ENCODE data around the gene RGR.
"Not testable (repeated sequence)": the region's sequence is repeated elsewhere in the genome, so short reads cannot be mapped to it uniquely, and the experiment has no call there.

RGR gene

DNA sequence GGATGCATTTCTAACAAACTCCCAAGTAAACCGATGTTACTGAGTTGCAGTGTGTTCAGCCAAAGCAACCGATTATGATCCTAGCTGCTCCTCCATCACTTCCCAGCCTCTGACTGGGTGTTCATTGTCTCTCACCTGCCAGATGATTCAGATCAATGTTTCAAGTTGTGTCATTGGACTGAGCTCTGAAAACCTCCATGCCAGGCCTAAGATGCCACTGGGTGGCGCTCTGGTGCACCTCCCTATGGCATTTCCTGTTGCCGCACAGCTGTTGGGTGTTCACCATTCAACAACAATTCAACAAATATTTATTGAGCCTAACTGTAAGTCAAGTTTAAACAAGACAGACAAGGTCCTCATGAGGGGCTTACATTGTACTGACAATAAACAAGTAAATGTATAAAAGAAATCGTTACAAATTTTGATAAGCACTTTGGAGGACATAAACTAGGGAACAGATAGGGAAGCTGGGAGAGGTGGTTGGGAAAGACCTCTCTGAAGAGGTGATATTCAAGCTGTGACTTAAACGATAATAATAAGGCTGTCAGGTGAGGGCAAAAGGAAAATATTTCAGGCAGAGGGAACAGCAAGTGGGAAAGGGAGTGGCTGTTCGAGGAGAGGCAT lies 22.8 kb downstream of the RGR start:
- Histone ChIP-seq H3K4me3 (ENCODE audit: low read length) (no peak overlapping the region), H3K9ac (ENCODE audit: low read length) (no peak overlapping the region), H3K4me1 (ENCODE audit: control insufficient read depth, insufficient read depth, low read length) (no peaks in the 10 kb centered on the region), H3K36me3 (ENCODE audit: control insufficient read depth, insufficient read depth, low read length) (no peaks in the 10 kb centered on the region), H3K27ac (ENCODE audit: low read depth, low read length) (no peak overlapping the region), H3K27me3 (ENCODE audit: control insufficient read depth, insufficient read depth, low read length) (no peaks in the 10 kb centered on the region)

DNA sequence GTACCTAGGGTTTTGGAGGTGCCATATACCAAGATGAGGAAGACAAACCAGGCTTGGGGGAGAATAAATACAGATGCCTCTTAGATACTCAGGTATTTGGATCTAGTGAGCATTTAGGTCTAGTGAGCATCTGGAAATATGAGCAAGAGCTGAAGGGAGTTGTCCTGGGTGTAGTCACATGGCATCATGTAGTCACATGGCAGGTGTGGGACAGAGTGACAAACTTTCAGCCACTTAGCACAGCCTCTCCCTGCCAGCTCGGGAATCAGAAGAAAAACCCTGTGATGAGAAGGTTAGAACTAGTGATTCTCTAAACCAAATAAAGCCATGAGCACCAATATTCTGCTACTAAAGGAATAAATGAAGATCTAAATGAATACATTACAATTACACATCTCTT lies 24.3 kb downstream of the RGR start:
- no peak overlapping the region for H3K27ac ChIP-seq (ENCODE audit: low read depth, low read length)
- no peak overlapping the region for H3K4me3 ChIP-seq (ENCODE audit: low read length)
- no peak overlapping the region for H3K9ac ChIP-seq (ENCODE audit: low read length)
- no peaks in the 10 kb centered on the region for H3K27me3 ChIP-seq (ENCODE audit: control insufficient read depth, insufficient read depth, low read length)
- no peaks in the 10 kb centered on the region for H3K4me1 ChIP-seq (ENCODE audit: control insufficient read depth, insufficient read depth, low read length)
- H3K36me3 ChIP-seq (ENCODE audit: control insufficient read depth, insufficient read depth, low read length) = no peaks in the 10 kb centered on the region

DNA sequence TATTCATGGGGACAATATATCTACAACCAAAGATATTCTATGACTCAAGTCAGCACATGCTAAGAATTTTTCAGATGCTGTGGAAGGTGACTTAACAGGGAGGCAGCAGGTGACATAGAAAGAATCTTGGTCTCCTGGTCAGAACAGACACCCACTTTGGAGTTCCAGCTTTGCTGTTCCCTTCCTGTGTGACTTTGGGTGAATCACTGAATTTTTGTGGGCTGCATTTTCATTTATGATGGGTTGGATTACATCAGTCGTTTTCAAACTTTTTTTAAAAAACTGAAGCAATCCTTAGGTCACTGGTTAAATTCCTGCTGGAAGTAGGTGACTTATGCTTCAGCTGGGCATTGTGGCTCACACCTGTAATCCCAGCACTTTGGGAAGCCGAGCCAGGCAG lies 24.9 kb downstream of the RGR start:
- H3K4me1 ChIP-seq (ENCODE audit: control insufficient read depth, insufficient read depth, low read length) = no peaks in the 10 kb centered on the region
- H3K27ac ChIP-seq (ENCODE audit: low read depth, low read length) = no peak overlapping the region
- no peak overlapping the region for H3K9ac ChIP-seq (ENCODE audit: low read length)
- H3K36me3 ChIP-seq (ENCODE audit: control insufficient read depth, insufficient read depth, low read length) = no peaks in the 10 kb centered on the region
- no peaks in the 10 kb centered on the region for H3K27me3 ChIP-seq (ENCODE audit: control insufficient read depth, insufficient read depth, low read length)
- no peak overlapping the region for H3K4me3 ChIP-seq (ENCODE audit: low read length)

DNA sequence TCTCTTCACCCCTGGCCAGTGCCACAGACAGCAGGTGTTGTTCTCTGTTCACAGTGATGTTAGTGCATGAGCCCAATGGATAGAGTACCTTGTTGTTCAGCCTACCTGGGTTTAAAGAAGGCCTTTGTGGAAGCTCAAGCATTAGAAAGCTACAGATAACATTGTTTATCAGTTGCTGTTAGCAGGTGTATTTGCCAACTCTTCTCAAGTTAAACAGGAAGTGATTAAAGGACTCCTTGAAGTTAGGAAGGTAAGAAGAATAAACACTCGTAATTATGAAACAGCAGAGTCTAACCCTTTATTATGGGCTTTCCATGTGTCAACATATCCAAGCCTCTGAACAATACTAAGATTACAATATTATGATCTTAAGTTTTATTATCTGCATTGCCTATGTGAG lies 25.9 kb downstream of the RGR start:
- no peak overlapping the region for H3K4me3 ChIP-seq (ENCODE audit: low read length)
- no peak overlapping the region for H3K27ac ChIP-seq (ENCODE audit: low read depth, low read length)
- no peaks in the 10 kb centered on the region for H3K36me3 ChIP-seq (ENCODE audit: control insufficient read depth, insufficient read depth, low read length)
- no peaks in the 10 kb centered on the region for H3K4me1 ChIP-seq (ENCODE audit: control insufficient read depth, insufficient read depth, low read length)
- H3K9ac ChIP-seq (ENCODE audit: low read length) = no peak overlapping the region
- no peaks in the 10 kb centered on the region for H3K27me3 ChIP-seq (ENCODE audit: control insufficient read depth, insufficient read depth, low read length)

DNA sequence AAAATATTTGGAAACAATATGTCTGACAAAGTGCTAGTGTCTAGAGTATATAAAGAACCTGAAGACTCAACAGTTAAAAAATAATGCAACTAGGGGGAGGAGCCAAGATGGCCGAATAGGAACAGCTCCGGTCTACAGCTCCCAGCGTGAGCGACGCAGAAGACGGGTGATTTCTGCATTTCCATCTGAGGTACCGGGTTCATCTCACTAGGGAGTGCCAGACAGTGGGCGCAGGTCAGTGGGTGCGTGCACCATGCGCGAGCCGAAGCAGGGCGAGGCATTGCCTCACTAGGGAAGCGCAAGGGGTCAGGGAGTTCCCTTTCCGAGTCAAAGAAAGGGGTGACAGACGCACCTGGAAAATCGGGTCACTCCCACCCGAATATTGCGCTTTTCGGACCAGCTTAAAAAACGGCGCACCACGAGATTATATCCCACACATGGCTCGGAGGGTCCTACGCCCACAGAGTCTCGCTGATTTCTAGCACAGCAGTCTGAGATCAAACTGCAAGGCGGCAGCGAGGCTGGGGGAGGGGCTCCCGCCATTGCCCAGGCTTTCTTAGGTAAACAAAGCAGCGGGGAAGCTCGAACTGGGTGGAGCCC lies 35.1 kb downstream of the RGR start:
- not testable (repeated sequence) for H3K4me1 ChIP-seq (ENCODE audit: control insufficient read depth, insufficient read depth, low read length); H3K9ac ChIP-seq (ENCODE audit: low read length)

DNA sequence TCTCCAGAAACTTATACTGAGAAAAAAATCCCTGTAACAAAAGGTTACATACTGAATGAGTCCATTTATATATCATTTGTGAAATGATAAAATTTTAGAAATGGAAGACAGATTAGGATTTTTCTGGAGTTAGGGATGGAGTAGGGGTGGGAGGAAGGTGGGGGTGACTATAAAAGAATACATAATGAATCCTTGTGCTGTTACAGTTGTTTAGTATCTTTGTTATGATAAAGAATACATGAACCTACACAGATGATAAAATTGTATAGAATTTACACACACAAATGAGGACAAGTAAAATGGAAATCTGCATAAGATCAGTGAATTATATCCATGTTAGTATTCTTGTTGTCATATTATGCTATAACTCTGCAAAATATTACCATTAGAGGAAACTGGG lies 41.8 kb downstream of the RGR start:
- Histone ChIP-seq H3K36me3 (ENCODE audit: control insufficient read depth, insufficient read depth, low read length) (no peaks in the 10 kb centered on the region), H3K9ac (ENCODE audit: low read length) (no peak overlapping the region), H3K4me1 (ENCODE audit: control insufficient read depth, insufficient read depth, low read length) (no peaks in the 10 kb centered on the region), H3K27ac (ENCODE audit: low read depth, low read length) (no peak overlapping the region), H3K27me3 (ENCODE audit: control insufficient read depth, insufficient read depth, low read length) (no peaks in the 10 kb centered on the region), H3K4me3 (ENCODE audit: low read length) (no peak overlapping the region)

More for the DNA sequence above, 35.1 kb downstream of the RGR start:
- not testable (repeated sequence) for H3K27ac ChIP-seq (ENCODE audit: low read depth, low read length); H3K27me3 ChIP-seq (ENCODE audit: control insufficient read depth, insufficient read depth, low read length); H3K4me3 ChIP-seq (ENCODE audit: low read length); H3K36me3 ChIP-seq (ENCODE audit: control insufficient read depth, insufficient read depth, low read length)

DNA sequence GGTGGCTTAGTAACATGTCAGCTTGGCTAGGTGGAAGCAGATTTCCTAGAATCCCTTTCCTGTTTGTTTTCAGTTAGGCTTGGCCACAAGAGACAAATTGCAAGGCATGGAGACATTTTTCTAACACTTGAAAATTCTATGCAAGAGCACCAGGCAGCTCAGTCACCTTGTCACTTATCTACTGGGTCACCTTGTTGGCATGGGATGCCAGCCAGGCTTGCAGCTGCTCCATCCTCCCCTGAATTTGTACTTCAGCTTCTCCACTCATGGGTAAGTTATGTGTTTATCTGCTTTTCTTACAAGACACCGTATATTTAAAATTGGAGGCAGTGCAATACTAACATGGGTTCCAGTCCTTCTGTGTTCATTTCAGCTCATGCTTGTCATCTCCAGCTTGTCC lies 43.3 kb downstream of the RGR start:
- no peaks in the 10 kb centered on the region for H3K4me1 ChIP-seq (ENCODE audit: control insufficient read depth, insufficient read depth, low read length)
- H3K4me3 ChIP-seq (ENCODE audit: low read length) = no peak overlapping the region
- H3K27me3 ChIP-seq (ENCODE audit: control insufficient read depth, insufficient read depth, low read length) = no peaks in the 10 kb centered on the region
- no peak overlapping the region for H3K9ac ChIP-seq (ENCODE audit: low read length)
- H3K27ac ChIP-seq (ENCODE audit: low read depth, low read length) = no peak overlapping the region
- no peaks in the 10 kb centered on the region for H3K36me3 ChIP-seq (ENCODE audit: control insufficient read depth, insufficient read depth, low read length)

DNA sequence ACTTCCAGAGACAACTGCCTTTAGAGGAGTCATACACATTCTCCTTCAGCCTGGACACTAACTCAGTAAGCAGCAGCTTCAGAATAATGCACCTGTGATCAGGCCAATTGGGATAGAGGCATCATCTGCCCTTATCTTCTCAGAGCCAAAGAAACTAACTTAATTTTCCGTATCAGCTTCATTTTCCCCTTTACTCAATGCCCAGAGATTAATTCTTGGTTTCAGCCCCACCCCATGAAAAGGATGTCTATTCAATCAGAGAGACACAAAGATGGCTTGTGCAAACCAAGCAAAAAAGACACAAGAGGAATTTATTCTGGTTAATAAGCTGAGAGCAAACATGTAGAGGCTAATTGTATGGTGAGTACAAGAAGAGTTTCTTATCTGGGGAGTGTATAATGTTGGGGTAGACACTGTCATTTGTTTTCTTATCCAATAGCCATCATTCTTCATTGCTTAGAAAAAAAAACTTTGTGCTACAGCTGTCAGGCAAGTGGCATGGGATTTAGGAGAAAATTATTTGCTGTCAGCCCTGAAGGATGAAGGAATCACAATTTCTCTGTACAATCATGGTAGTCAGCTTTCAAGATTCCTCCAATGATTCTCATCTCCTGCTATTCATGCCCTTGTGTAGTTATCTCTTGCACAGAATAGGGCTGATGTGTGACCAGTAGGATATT lies 44.8 kb downstream of the RGR start:
- no peaks in the 10 kb centered on the region for H3K36me3 ChIP-seq (ENCODE audit: control insufficient read depth, insufficient read depth, low read length)
- H3K9ac ChIP-seq (ENCODE audit: low read length) = no peak overlapping the region
- H3K27me3 ChIP-seq (ENCODE audit: control insufficient read depth, insufficient read depth, low read length) = no peaks in the 10 kb centered on the region
- no peak overlapping the region for H3K4me3 ChIP-seq (ENCODE audit: low read length)
- H3K27ac ChIP-seq (ENCODE audit: low read depth, low read length) = no peak overlapping the region
- H3K4me1 ChIP-seq (ENCODE audit: control insufficient read depth, insufficient read depth, low read length) = no peaks in the 10 kb centered on the region

DNA sequence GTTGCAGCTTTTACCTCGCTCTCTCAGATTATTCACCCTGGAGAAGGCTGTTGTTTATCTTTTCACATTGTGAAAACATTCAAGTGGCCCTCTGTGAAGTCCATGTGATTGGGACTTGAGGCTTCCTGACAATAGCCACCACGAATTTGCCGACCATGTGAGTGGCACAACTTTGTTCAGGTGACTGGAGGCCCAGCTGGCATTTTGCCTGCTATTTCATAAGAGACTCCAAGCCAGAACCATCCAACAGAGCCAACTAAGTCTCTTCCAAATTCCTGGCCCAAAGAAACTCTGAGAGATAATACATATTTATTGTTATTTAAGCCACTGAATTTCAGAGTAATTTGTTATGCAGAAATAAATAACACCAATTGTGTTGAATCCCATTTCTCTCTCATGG lies 45.4 kb downstream of the RGR start:
- Histone ChIP-seq H3K4me3 (ENCODE audit: low read length) (no peak overlapping the region), H3K27me3 (ENCODE audit: control insufficient read depth, insufficient read depth, low read length) (no peaks in the 10 kb centered on the region), H3K36me3 (ENCODE audit: control insufficient read depth, insufficient read depth, low read length) (no peaks in the 10 kb centered on the region), H3K4me1 (ENCODE audit: control insufficient read depth, insufficient read depth, low read length) (no peaks in the 10 kb centered on the region), H3K27ac (ENCODE audit: low read depth, low read length) (no peak overlapping the region), H3K9ac (ENCODE audit: low read length) (no peak overlapping the region)

DNA sequence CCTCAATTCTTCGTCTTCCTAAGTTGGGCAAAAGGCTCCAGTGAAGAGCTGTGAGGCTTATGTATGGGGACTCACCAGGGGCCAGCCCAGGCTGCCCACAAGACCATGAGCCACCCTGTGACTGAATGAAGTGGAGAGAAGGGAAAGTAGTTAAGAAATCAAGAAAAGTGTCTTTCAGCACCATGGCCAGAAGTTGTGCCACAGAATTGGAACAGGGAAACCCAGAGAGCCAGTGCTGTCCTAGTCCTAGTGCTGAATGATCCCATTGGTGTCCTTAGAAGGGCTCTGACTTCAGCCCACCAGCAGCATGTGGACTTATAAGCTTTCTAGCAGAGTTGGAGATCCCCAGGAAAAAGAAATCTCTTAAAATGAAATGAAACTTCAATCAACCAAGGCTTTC lies 46.5 kb downstream of the RGR start:
- no peak overlapping the region for H3K27ac ChIP-seq (ENCODE audit: low read depth, low read length)
- no peak overlapping the region for H3K9ac ChIP-seq (ENCODE audit: low read length)
- H3K4me1 ChIP-seq (ENCODE audit: control insufficient read depth, insufficient read depth, low read length) = no peaks in the 10 kb centered on the region
- no peaks in the 10 kb centered on the region for H3K36me3 ChIP-seq (ENCODE audit: control insufficient read depth, insufficient read depth, low read length)
- no peaks in the 10 kb centered on the region for H3K27me3 ChIP-seq (ENCODE audit: control insufficient read depth, insufficient read depth, low read length)
- H3K4me3 ChIP-seq (ENCODE audit: low read length) = no peak overlapping the region

DNA sequence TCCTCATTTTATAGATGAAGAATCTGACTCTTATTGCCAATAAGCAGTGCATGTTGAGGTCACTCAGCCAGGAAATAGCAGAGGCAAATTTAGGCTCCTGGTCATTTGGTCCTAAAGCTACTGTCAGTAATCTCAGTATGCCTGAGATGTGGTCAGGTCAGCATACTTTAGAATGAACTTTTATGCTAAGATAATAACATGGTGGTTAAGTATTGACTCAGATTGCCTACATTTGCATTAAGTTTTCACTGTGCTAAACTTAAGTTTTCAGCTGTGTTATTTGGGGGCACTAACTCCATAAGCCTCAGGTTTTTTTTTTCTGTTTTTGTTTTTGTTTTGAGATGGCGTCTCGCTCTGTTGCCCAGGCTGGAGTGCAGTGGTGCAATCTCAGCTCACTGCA lies 47.6 kb downstream of the RGR start:
- H3K9ac ChIP-seq (ENCODE audit: low read length) = no peak overlapping the region
- no peak overlapping the region for H3K27ac ChIP-seq (ENCODE audit: low read depth, low read length)
- H3K4me3 ChIP-seq (ENCODE audit: low read length) = no peak overlapping the region
- no peaks in the 10 kb centered on the region for H3K36me3 ChIP-seq (ENCODE audit: control insufficient read depth, insufficient read depth, low read length)
- H3K4me1 ChIP-seq (ENCODE audit: control insufficient read depth, insufficient read depth, low read length) = no peaks in the 10 kb centered on the region
- no peaks in the 10 kb centered on the region for H3K27me3 ChIP-seq (ENCODE audit: control insufficient read depth, insufficient read depth, low read length)

DNA sequence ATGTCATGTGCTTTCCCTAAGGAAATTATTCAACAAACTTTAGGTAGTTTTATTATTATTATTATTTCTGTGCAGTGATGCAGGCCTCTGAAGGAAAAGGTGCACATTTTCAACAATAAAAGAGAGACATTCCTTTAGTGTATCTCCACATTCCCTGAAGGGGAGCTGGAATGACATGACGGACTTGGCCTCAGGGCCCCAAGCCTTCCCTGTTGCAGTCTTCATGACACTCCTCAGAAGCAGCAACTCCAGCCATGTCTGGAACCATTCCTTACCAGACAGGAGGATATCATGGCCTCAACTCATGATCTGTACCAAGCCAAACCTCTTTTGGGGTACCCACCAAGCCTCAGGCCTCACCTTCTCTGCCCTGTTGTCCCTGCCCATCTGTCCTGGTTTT lies 48.3 kb downstream of the RGR start:
- no peak overlapping the region for H3K4me3 ChIP-seq (ENCODE audit: low read length)
- no peak overlapping the region for H3K9ac ChIP-seq (ENCODE audit: low read length)
- H3K36me3 ChIP-seq (ENCODE audit: control insufficient read depth, insufficient read depth, low read length) = no peaks in the 10 kb centered on the region
- H3K27me3 ChIP-seq (ENCODE audit: control insufficient read depth, insufficient read depth, low read length) = no peaks in the 10 kb centered on the region
- no peaks in the 10 kb centered on the region for H3K4me1 ChIP-seq (ENCODE audit: control insufficient read depth, insufficient read depth, low read length)
- no peak overlapping the region for H3K27ac ChIP-seq (ENCODE audit: low read depth, low read length)

DNA sequence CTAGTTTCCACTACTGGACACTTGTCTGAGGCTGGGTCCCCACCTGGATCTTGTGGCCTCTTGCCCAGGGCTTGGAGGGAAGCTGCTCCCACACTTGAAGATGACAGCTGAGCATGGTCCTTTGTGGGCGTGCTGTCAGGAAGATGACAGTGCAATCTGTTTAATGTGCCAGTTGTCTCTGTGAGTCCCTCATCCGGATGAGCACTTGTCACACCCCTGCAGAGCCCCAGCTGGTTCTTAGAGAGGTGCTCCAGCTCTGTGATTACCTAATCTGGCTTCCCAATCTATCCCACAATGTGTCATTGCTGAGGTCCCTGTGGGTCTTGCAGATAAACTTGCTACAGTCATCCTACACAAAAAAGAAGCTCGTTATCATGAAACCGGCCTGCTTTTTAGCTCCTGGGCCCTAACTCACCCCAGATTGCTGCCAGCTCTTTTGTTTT lies 48.7 kb downstream of the RGR start:
- Histone ChIP-seq H3K27ac (ENCODE audit: low read depth, low read length) (no peak overlapping the region), H3K4me1 (ENCODE audit: control insufficient read depth, insufficient read depth, low read length) (no peaks in the 10 kb centered on the region), H3K27me3 (ENCODE audit: control insufficient read depth, insufficient read depth, low read length) (no peaks in the 10 kb centered on the region), H3K9ac (ENCODE audit: low read length) (no peak overlapping the region), H3K36me3 (ENCODE audit: control insufficient read depth, insufficient read depth, low read length) (no peaks in the 10 kb centered on the region), H3K4me3 (ENCODE audit: low read length) (no peak overlapping the region)

Measured in rectal smooth muscle tissue (tissue), 1 donor.